Bone marrow (tissue), 2 donors: Measurements from ENCODE around the gene TMEM9.

Source experiments
- DNase-seq, 2 donors: peaks; one replicate each; lab custom pipeline; 2025; lab: John Stamatoyannopoulos, UW

The TMEM9 gene

GRCh38 chr1:201145132-201145531, 9.1 kb downstream of the TMEM9 start:
- DNase-seq: no peak

- no peak for DNase-seq
Measured at GRCh38 chr1:201144701-201145100, 9.6 kb downstream of the TMEM9 start.

GRCh38 chr1:201143726-201144635, 10.3 kb downstream of the TMEM9 start:
- DNase-seq: no peak

DNA sequence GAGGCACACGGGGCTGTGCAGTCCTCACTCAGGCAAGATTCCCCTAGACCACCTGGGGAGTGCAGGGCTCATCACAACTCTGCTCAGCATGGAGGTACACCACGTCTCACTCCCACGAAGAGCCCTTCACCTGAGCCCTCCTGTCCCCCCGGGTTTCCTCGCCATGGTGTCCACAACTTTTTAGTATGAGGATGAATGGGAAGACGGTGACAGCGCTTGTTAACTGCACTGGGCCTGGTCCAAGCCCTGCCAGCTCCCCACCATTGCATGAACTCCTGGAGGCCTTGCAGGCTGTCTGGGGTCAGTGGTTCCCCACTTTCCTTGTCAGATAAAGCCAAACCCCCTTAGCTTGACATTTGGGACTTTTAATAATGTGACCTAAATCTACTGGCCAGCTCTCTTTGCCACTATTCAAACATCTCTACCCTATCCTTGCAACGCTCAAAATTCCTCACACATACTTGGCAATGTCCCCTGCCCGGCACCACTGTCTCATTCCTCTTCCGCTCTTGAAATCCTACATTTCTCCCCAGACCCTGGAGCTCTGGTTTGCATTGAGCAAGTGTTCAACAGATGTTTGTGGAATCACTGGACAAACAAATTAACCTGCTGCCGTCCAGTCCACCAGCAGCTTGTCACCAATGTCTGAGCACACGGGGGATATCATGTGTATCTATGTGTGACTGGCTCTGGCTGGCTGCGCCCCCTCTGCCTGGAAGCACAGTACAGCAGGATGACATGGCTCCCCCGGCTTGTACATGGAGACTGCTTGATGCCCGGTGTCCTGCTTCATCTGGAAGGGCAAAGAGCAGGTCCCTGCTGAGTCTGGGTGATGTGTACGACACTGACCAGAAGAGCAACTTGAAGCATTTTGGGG, 11.2 kb downstream of the TMEM9 start:
- no peak for DNase-seq

DNA sequence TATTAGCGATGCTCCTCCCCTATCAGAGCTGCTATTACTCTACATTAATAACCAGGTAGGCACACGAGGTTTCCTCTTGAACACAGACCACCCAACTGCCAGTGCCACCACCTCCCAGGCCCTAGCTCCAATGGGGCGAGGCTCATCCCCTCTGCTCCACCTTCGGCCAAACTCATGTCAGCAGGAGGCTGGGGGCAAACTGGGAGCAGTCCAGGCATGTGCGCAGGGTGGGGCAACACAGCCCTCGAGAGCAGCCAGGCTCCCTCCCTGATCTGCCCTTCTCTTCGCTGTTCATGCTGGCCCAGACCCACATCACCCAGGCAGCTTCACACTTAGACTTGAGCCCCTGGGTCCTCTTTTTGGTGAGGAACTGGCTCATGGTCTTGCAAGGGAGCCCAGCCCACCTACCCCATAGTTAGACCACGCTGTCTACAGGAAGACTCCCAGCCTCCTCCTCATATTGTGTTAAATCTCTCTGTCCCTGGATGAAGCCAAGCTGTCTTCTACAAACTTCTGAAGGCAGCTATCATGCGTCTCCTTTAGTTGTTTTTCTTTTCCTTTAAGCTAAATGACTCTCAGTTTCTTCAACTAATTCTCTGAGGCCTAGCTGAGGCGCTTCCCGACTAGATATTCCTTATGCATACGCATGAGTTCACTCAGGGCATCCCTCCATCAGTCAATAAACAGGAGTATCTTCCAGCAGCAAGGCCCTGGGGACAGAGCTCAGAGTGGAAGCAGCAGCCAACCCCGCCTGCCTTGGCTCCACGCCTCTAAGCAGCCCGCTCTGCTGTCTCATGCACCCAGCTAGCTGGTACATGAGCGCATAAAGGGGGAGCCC, 12.0 kb downstream of the TMEM9 start:
- no peak for DNase-seq

GRCh38 chr1:201141418-201141817, 12.9 kb downstream of the TMEM9 start:
- DNase-seq: no peak

DNA sequence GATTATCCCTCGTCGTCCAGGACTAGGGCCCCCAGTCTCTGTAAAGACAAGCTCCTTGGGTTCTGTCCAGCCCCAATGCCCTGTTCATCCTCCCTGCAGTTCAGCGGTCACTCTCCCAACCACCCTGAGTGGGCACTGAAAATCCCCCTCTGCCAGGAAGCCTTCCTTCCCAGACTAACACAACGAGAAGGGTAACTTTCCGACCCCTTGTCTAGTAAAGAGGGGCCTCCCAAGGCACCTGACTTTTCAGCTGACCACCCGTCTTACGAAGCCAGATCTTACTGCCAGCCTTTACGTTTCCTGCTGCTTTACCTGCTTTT, 13.4 kb downstream of the TMEM9 start:
- no peak for DNase-seq

DNA sequence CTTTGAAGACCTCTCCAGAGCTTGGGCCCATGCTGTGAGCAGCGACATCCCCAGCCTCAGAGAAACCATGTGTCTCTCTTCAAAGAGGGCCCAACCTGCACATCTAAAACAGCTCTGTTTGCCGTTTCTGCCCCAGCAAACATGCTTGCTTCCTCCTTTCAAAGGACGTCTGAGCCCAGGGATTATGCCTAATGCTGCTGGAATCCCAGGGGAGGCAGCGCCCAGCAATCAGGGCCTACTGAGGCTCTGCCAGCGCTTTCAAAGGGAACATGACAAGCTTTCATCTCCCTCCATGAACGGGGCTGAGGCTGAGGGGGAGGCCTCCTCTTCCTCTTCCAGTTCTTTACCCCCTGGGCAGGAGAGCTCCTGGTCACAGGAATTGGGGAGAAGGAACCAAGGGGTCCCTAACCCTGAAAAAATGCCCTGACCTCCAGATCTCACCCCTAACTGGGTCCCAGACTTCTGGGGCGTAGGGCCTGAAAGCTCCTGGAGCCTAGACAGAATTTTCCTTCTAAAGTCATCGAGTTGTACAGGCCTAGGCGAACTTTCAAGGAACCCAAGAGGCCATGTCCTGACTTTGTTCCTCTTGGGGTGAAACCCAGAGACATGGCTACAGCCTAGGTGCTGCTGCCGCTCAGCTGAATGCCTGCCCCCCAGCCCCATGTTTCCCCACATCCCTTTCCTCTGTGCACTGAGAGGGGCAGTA, 13.9 kb downstream of the TMEM9 start:
- no peak for DNase-seq

DNA sequence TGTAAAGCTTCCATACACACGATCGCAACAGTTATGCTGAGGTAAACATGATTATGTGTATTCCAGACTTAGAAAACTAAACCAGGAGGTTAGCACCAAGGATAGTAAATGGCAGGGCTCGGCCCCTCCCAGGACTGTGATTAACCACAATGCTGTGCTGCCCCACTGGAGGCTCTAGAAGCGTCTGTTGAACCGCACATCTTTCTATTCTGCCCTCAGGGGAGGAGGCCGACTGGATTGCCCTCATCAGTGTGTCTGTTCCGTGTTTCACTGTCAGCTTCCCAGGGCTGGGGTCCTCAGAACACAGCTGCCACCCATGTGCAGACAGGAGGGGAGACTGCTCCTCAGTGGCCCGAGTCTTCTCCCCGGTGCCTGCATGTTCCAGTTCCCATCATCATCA, 14.5 kb downstream of the TMEM9 start:
- DNase-seq: no peak

GRCh38 chr1:201139306-201139705, 15.0 kb downstream of the TMEM9 start:
- no peak for DNase-seq

GRCh38 chr1:201138311-201138840, 15.9 kb downstream of the TMEM9 start:
- DNase-seq: no peak

- no peak for DNase-seq
Measured at GRCh38 chr1:201137579-201138310, 16.5 kb downstream of the TMEM9 start.

DNA sequence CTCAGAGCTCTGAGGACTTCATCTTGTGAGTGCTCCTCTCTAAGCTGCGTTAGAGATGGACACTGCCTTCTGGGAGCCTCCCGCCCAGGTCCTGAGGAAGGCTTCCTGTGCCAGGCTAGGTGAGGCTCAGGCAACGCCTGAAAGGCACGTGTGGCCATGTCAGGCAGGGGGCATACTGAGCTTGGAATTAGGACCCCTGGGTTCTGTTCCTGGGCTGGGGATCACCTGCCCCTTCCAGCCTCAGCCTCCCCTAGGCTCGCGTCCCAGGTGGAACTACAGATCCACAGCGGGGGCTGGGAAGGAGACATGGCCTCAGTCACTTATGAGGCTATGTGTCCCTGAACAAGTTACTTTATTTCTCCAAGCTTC, 17.3 kb downstream of the TMEM9 start:
- DNase-seq: no peak

DNA sequence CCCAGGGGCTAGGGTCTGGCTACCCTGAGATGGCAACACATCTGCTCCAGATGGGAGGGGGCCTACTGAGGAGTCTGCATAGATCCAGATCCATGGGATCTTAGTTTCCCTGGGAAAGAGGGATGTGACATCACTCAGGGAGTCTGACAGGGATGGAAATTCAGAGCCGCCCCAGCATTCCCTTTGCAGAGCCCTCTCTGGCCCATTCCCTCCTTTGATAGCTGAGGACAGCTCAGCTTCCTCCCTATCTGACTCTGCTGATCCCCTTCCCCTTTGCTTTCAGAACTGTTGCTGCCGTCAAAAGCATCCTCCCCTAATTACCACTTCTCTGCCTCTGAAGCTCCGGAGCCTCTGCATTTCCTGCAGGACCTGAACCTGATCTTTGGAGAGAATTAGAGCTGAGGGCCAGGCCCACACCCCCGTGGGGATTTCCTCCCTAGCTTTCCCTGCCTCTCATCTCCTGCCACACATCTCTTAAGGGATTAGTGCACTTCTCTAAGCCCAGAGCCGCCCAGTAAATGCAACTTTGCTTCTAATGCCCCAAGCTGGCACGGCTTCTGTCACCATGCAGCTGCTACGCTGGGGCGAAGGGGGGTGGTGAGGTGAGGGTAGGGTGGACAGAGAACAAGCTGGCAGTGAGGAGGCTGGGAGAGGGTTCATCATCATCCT, 17.8 kb downstream of the TMEM9 start:
- DNase-seq: no peak

DNA sequence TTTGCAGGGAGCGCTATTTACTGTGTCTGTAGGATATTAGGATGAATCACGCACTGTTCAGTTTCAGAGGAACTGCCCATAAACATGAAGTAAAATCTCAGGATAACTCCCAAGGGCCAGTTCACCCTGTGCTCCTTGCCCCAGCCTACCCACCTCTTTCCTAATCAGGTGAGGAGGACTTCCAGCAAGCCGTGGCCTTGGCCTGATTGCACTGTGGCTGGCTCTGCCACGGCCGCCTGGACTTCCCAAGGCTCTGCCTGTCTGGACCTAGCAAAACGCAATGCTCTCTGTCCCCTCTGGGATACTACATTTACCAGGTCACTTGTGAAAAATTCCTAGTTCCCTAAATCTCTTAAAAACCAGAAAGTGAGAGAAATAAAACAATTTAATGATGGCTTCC, 19.9 kb downstream of the TMEM9 start:
- no peak for DNase-seq

GRCh38 chr1:201131398-201131797, 22.9 kb downstream of the TMEM9 start:
- no peak for DNase-seq

GRCh38 chr1:201128962-201129361, 25.3 kb downstream of the TMEM9 start:
- DNase-seq: no peak

DNA sequence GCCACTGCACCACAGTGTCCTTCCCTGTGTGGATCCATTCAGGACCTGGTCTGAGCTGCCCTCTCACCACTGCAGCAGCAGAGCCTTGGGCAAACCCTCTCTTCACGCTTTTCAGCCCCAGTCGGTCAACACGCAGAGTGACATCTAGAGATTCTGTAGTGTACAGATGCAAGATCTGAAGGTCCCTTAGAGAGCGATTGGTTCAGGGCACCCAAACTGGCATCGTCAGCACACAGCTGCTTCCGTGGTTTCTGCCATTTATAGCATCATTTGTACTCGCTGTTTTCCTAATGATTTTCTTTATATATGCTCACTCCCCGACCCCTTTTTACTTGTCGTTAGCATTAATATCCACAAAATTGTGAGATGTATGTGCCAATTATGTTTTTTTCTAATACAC, 25.8 kb downstream of the TMEM9 start:
- DNase-seq: no peak

DNA sequence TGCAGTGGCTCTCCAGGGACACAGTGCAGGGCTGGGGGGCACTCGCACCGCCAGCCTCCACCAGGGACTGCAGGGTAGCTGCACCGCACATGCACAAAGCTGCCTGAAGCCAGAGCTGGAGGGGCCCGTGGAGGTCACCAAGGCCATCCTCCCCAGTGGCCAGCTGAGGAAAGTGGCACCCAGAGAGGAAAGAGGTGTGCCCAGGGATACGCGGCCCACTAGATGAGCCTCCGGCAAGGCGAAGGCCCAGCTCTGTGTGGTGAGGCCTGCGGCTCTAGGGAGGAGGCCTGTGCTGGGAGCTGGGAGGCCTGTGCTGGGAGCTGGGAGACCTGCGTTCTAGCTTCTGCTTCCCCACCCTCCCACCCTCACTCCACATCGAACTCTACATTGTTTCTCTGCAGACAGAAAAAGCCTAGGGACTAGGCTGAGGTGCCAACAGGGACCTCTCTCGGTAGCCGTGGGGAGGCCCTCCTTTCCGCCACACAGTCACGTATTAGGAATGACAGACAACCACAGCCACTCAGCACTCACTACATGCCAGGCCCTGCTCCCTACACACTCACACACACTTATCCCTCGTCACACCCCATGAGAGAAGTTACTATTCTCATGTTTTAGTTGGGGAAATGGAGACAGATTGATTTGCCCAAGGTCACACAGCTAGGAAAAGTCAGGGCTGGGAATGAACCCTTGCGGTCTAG, 26.4 kb downstream of the TMEM9 start:
- DNase-seq: no peak
